Sigmoid colon (tissue), 4 donors: ENCODE results near the gene HPCAL1.
A peak's percentile ranks its signal among the peaks of the same experiment; 100 is the strongest.

Experiments
- CTCF ChIP-seq, 4 experiments: fragments of 450-650 bp in 3 of 4; fragments of 200-600 bp in 1 of 4; IDR thresholded peaks; one replicate each; pipeline ENCODE4 v1.5.1; 2016 to 2019; ENCODE audit warnings: antibody characterized with exemption in 4 of 4, mild to moderate bottlenecking in 3 of 4, moderate library complexity in 2 of 4
- EP300 ChIP-seq, 4 donors: sonication (generic); formaldehyde crosslinking; IDR thresholded peaks; one replicate each; pipeline ENCODE4 v1.6.1; 2017; ENCODE audit warnings: antibody characterized with exemption in 4 of 4
- POLR2A ChIP-seq, 2 donors: fragments of 450-650 bp; IDR thresholded peaks; one replicate each; pipeline ENCODE4 v1.6.1; 2016; ENCODE audit warnings: antibody characterized with exemption in 2 of 2, mild to moderate bottlenecking in 2 of 2, moderate library complexity in 2 of 2
- POLR2AphosphoS5 ChIP-seq, 4 donors: sonication (generic); formaldehyde crosslinking; IDR thresholded peaks; one replicate each; pipeline ENCODE4 v1.6.1; 2017; ENCODE audit warnings: antibody characterized with exemption in 4 of 4

DNA sequence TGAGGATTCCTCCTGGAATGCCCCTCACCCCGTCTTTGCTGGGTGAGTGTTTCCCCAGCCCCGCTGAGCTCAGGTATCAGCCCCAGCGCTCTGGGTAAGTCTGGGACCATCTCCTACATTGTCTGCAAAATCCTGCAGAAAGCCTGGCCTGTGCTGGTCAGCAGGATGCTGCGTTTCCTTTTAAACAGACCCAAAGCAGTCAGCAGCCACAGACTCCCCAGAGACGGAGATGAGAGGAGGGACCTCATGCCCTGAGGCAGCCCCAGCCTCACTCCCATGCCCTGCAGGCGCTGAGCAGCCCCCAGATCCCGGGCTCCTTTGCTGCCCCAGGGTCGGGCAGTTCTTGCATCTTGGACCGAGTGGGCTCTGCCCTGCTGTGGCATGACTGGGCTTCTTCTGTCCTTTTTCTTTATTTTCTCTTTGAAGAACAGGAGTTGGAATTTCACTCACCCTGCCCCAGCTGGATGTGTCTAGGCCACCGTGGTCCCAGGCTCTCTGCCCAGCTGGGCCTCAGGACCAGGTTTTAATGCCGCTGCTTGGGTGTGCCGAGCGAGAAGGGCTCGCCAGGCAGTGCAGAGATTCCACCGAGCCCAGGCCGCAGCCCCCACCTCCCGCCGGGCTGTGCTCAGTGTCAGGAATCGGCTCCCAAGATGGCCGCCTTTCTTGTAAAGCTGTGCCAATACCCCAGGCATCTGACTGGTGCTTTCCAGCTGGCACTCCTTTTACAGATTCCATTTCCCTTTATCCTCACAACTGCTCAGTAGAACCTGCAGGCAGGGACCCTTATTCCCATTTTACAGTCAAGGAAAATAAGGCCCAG, 101.8 kb downstream of the HPCAL1 start:
- TF ChIP-seq EP300 (IDR thresholded peaks at IDR 0.05) (peak in 1 of 4 donors; percentile 36), CTCF (IDR thresholded peaks at IDR 0.05) (no peak), POLR2A (IDR thresholded peaks at IDR 0.05) (no peak), POLR2AphosphoS5 (IDR thresholded peaks at IDR 0.05) (peak in 2 of 4 donors; percentile 28 to 61)
